ENCODE results near the gene NTM. TPM values are rescaled to one million over a fixed set of nuclear protein-coding genes. Genes with fewer than 3 reads are reported as not detected.

The NTM gene
- total and polyA plus RNA-seq, 4 experiments from 2014 or later: not detected

DNA sequence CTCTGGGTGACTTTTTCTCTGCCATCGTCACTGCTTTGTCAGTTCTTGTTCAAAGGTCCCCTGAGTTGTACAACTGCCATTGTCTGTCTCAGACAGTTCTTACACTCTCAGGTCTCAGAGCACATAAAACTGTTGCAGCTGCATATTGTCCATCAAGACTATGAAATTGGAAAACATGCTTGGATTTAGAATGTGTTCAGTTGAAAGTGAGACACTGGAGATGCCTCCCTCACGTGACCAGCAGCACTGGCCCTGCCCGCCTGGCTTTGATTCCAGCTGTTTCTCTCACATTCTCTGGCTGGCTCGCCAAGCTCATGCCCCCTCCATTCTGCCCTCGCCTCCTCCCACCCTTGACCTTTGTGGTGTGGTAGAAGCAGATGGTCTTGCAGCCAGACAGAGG, 244.2 kb downstream of the NTM start:
- H3K4me1 Mint-ChIP-seq: no peaks in the 10 kb centered on the region
- peaks cover 0 to 5% (median 0%) of the 10 kb centered on the region in 8 donors for H3K9me3 Mint-ChIP-seq
- ChIA-PET CTCF (ENCODE audit: partially characterized antibody) (no interaction called here), POLR2A (ENCODE audit: partially characterized antibody) (no interaction called here)
- H3K36me3 Mint-ChIP-seq: no peaks in the 10 kb centered on the region
- no peak for DNase-seq
- Histone ChIP-seq H3K27ac (ENCODE audit: low read depth, low read length) (no peak overlapping the region), H3K4me3 (ENCODE audit: low read length in 2 of 2) (no peak overlapping the region), H3K9me3 (ENCODE audit: control insufficient read depth in 1 of 2, low read length in 2 of 2) (no peaks in the 10 kb centered on the region), H3K27me3 (ENCODE audit: insufficient read depth, low read length) (no peaks in the 10 kb centered on the region), H3K36me3 (ENCODE audit: insufficient read depth, low read length) (no peaks in the 10 kb centered on the region), H3K4me1 (ENCODE audit: insufficient read depth, low read length) (no peaks in the 10 kb centered on the region)
- H3K27me3 Mint-ChIP-seq: peaks cover 1 to 3% of the 10 kb centered on the region in 2 donors
- intact Hi-C loops (cut with micrococcal nuclease): no loop called here
- no peak overlapping the region for H3K4me3 Mint-ChIP-seq
- H3K27ac Mint-ChIP-seq: no peak overlapping the region

DNA sequence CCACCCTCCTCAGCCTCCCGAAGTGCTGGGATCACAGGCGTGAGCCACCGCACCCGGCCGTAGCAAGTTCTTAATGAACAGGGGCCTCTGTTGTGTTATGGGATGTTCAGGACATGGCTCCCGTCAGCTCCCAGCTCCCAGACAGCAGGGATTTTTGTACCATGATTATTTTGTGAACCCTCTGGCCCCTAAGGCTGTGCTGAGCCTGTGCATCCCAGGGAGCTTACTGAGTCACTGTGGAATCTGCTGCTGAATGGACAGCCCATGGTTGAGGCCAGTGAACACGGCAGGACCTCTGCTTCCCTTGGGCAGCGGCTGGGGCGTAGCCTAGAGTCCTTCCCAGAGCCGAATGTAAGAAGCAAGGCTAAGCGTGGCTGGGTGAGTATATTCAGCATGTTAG, 245.2 kb downstream of the NTM start:
- POLR2A ChIA-PET (ENCODE audit: partially characterized antibody): no interaction called here
- no peaks in the 10 kb centered on the region for H3K36me3 Mint-ChIP-seq
- H3K27ac Mint-ChIP-seq: no peak overlapping the region
- no peaks in the 10 kb centered on the region for H3K4me1 ChIP-seq (ENCODE audit: insufficient read depth, low read length)
- no peaks in the 10 kb centered on the region for H3K27me3 ChIP-seq (ENCODE audit: insufficient read depth, low read length)
- H3K27ac ChIP-seq (ENCODE audit: low read depth, low read length): no peak overlapping the region
- peaks cover 0 to 5% (median 0%) of the 10 kb centered on the region in 8 donors for H3K9me3 Mint-ChIP-seq
- intact Hi-C loops (cut with micrococcal nuclease): no loop called here
- no peaks in the 10 kb centered on the region for H3K9me3 ChIP-seq (ENCODE audit: control insufficient read depth in 1 of 2, low read length in 2 of 2)
- H3K4me3 Mint-ChIP-seq: no peak overlapping the region
- DNase-seq: no peak
- CTCF ChIA-PET (ENCODE audit: partially characterized antibody): no interaction called here
- peaks cover 1% of the 10 kb centered on the region in 2 donors for H3K27me3 Mint-ChIP-seq
- H3K4me1 Mint-ChIP-seq: no peaks in the 10 kb centered on the region
- H3K4me3 ChIP-seq (ENCODE audit: low read length in 2 of 2): no peak overlapping the region
- no peaks in the 10 kb centered on the region for H3K36me3 ChIP-seq (ENCODE audit: insufficient read depth, low read length)

GRCh38 chr11:131616481-131617140, 246.2 kb downstream of the NTM start:
- ChIA-PET CTCF (ENCODE audit: partially characterized antibody) (no interaction called here), POLR2A (ENCODE audit: partially characterized antibody) (no interaction called here)
- Mint-ChIP-seq H3K9me3 (peaks cover 0 to 2% (median 0%) of the 10 kb centered on the region in 8 donors), H3K36me3 (no peaks in the 10 kb centered on the region), H3K4me3 (no peak overlapping the region), H3K27me3 (peaks cover 0 to 1% of the 10 kb centered on the region in 2 donors), H3K4me1 (no peaks in the 10 kb centered on the region), H3K27ac (no peak overlapping the region)
- Histone ChIP-seq H3K27me3 (ENCODE audit: insufficient read depth, low read length) (no peaks in the 10 kb centered on the region), H3K36me3 (ENCODE audit: insufficient read depth, low read length) (no peaks in the 10 kb centered on the region), H3K4me1 (ENCODE audit: insufficient read depth, low read length) (no peaks in the 10 kb centered on the region), H3K9me3 (ENCODE audit: control insufficient read depth in 1 of 2, low read length in 2 of 2) (no peaks in the 10 kb centered on the region), H3K4me3 (ENCODE audit: low read length in 2 of 2) (no peak overlapping the region), H3K27ac (ENCODE audit: low read depth, low read length) (no peak overlapping the region)
- no peak for DNase-seq
- intact Hi-C loops (cut with micrococcal nuclease): no loop called here

- H3K4me1 Mint-ChIP-seq: no peaks in the 10 kb centered on the region
- CTCF ChIA-PET (ENCODE audit: partially characterized antibody): no interaction called here
- POLR2A ChIA-PET (ENCODE audit: partially characterized antibody): no interaction called here
Observed at GRCh38 chr11:131618201-131618600, 247.8 kb downstream of the NTM start.

GRCh38 chr11:131622193-131622592, 251.8 kb downstream of the NTM start:
- Histone ChIP-seq H3K27me3 (ENCODE audit: insufficient read depth, low read length) (no peaks in the 10 kb centered on the region), H3K9me3 (ENCODE audit: control insufficient read depth in 1 of 2, low read length in 2 of 2) (no peaks in the 10 kb centered on the region), H3K4me1 (ENCODE audit: insufficient read depth, low read length) (no peaks in the 10 kb centered on the region), H3K4me3 (ENCODE audit: low read length in 2 of 2) (no peak overlapping the region), H3K27ac (ENCODE audit: low read depth, low read length) (no peak overlapping the region), H3K36me3 (ENCODE audit: insufficient read depth, low read length) (no peaks in the 10 kb centered on the region)
- DNase-seq: no peak
- H3K36me3 Mint-ChIP-seq: no peaks in the 10 kb centered on the region
- H3K27ac Mint-ChIP-seq: no peak overlapping the region
- peaks cover 0 to 5% (median 0%) of the 10 kb centered on the region in 8 donors for H3K9me3 Mint-ChIP-seq
- ChIA-PET CTCF (ENCODE audit: partially characterized antibody) (no interaction called here), POLR2A (ENCODE audit: partially characterized antibody) (no interaction called here)
- peaks cover 0 to 1% of the 10 kb centered on the region in 2 donors for H3K27me3 Mint-ChIP-seq
- H3K4me1 Mint-ChIP-seq: no peaks in the 10 kb centered on the region
- intact Hi-C loops (cut with micrococcal nuclease): no loop called here
- H3K4me3 Mint-ChIP-seq: no peak overlapping the region

More at GRCh38 chr11:131618201-131618600, 247.8 kb downstream of the NTM start:
- H3K27ac Mint-ChIP-seq: no peak overlapping the region
- Histone ChIP-seq H3K4me3 (ENCODE audit: low read length in 2 of 2) (no peak overlapping the region), H3K4me1 (ENCODE audit: insufficient read depth, low read length) (no peaks in the 10 kb centered on the region), H3K27me3 (ENCODE audit: insufficient read depth, low read length) (no peaks in the 10 kb centered on the region), H3K27ac (ENCODE audit: low read depth, low read length) (no peak overlapping the region), H3K9me3 (ENCODE audit: control insufficient read depth in 1 of 2, low read length in 2 of 2) (no peaks in the 10 kb centered on the region), H3K36me3 (ENCODE audit: insufficient read depth, low read length) (no peaks in the 10 kb centered on the region)
- no peak for DNase-seq
- H3K9me3 Mint-ChIP-seq: peaks cover 0 to 2% (median 0%) of the 10 kb centered on the region in 8 donors
- no peaks in the 10 kb centered on the region for H3K36me3 Mint-ChIP-seq
- intact Hi-C loops (cut with micrococcal nuclease): no loop called here
- peaks cover 0 to 1% of the 10 kb centered on the region in 2 donors for H3K27me3 Mint-ChIP-seq
- no peak overlapping the region for H3K4me3 Mint-ChIP-seq

- Histone ChIP-seq H3K4me1 (ENCODE audit: insufficient read depth, low read length) (no peaks in the 10 kb centered on the region), H3K36me3 (ENCODE audit: insufficient read depth, low read length) (no peaks in the 10 kb centered on the region), H3K27me3 (ENCODE audit: insufficient read depth, low read length) (no peaks in the 10 kb centered on the region), H3K27ac (ENCODE audit: low read depth, low read length) (no peak overlapping the region), H3K9me3 (ENCODE audit: control insufficient read depth in 1 of 2, low read length in 2 of 2) (no peaks in the 10 kb centered on the region), H3K4me3 (ENCODE audit: low read length in 2 of 2) (no peak overlapping the region)
- Mint-ChIP-seq H3K9me3 (peaks cover 0 to 7% (median 0%) of the 10 kb centered on the region in 8 donors), H3K27me3 (peaks cover 1 to 2% of the 10 kb centered on the region in 2 donors), H3K36me3 (no peaks in the 10 kb centered on the region), H3K27ac (no peak overlapping the region), H3K4me1 (no peaks in the 10 kb centered on the region), H3K4me3 (no peak overlapping the region)
- intact Hi-C loops (cut with micrococcal nuclease): no loop called here
- CTCF ChIA-PET (ENCODE audit: partially characterized antibody): interaction anchor here (0.6 kb wide), 1 partner anchor 1181 kb away, joined by 3 read pairs; no protein-coding TSS in a partner anchor
- POLR2A ChIA-PET (ENCODE audit: partially characterized antibody): no interaction called here
- DNase-seq: no peak
Observed at GRCh38 chr11:131624531-131624930, 254.1 kb downstream of the NTM start.

DNA sequence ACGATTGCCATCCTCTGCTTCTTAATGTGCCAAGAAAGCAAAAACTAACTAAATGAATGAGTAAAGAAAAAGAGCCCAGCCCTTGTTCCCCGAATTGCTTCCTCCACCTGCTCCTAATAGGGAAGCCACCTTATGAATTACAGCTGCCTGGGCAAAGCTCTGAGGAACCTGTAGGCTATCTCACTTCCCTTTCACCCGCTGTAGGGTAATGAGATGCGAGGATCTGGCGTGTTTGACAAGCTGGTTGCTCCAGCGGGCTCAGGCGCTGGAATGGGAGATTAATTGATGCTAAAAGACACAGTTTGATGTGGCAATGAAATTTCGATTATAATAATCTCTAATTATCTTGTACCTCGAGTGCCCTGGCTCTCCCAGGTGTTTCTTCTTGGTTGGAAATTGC, 256.4 kb downstream of the NTM start:
- H3K27ac Mint-ChIP-seq: no peak overlapping the region
- Histone ChIP-seq H3K36me3 (ENCODE audit: insufficient read depth, low read length) (no peaks in the 10 kb centered on the region), H3K4me3 (ENCODE audit: low read length in 2 of 2) (no peak overlapping the region), H3K4me1 (ENCODE audit: insufficient read depth, low read length) (no peaks in the 10 kb centered on the region), H3K27ac (ENCODE audit: low read depth, low read length) (no peak overlapping the region), H3K27me3 (ENCODE audit: insufficient read depth, low read length) (no peaks in the 10 kb centered on the region), H3K9me3 (ENCODE audit: control insufficient read depth in 1 of 2, low read length in 2 of 2) (no peaks in the 10 kb centered on the region)
- peaks cover 0 to 7% (median 0%) of the 10 kb centered on the region in 8 donors for H3K9me3 Mint-ChIP-seq
- DNase-seq: no peak
- intact Hi-C loops (cut with micrococcal nuclease): no loop called here
- no peaks in the 10 kb centered on the region for H3K4me1 Mint-ChIP-seq
- ChIA-PET POLR2A (ENCODE audit: partially characterized antibody) (no interaction called here), CTCF (ENCODE audit: partially characterized antibody) (no interaction called here)
- H3K36me3 Mint-ChIP-seq: no peaks in the 10 kb centered on the region
- no peak overlapping the region for H3K4me3 Mint-ChIP-seq
- peaks cover 1 to 2% of the 10 kb centered on the region in 2 donors for H3K27me3 Mint-ChIP-seq

Measured in CD4-positive, alpha-beta memory T cell (primary cell).